RKO (cell line): ENCODE measurements around the gene ITPRIPL1.

Experiments used
- DNase-seq: peaks from one replicate; pipeline ENCODE4 v3.0.0-alpha.2; 2016; ENCODE audit warnings: low spot score

ITPRIPL1 gene

GRCh38 chr2:96323849-96324248 lies 1.3 kb upstream of the ITPRIPL1 start:
- no peak for DNase-seq

- DNase-seq, result no peak
These were observed 436 bp upstream of the ITPRIPL1 start for GRCh38 chr2:96324721-96325040.

GRCh38 chr2:96325884-96326255 lies 753 bp downstream of the ITPRIPL1 start:
- DNase-seq, result no peak

- DNase-seq, result no peak
These were observed 1.4 kb downstream of the ITPRIPL1 start for GRCh38 chr2:96326564-96326963.

GRCh38 chr2:96326990-96327820 lies 2.1 kb downstream of the ITPRIPL1 start:
- no peak for DNase-seq

- no peak for DNase-seq
These were observed 4.3 kb downstream of the ITPRIPL1 start for GRCh38 chr2:96329456-96329855.

- no peak for DNase-seq
These were observed 4.8 kb downstream of the ITPRIPL1 start for GRCh38 chr2:96329874-96330273.

GRCh38 chr2:96330407-96330806 lies 5.3 kb downstream of the ITPRIPL1 start:
- DNase-seq, result no peak

- DNase-seq, result no peak
These were observed 8.6 kb downstream of the ITPRIPL1 start for GRCh38 chr2:96333708-96334107.

- no peak for DNase-seq
These were observed 11.1 kb downstream of the ITPRIPL1 start for GRCh38 chr2:96336104-96336775.

GRCh38 chr2:96336873-96337272 lies 11.8 kb downstream of the ITPRIPL1 start:
- DNase-seq, result no peak

- peak; percentile 20 for DNase-seq
These were observed 15.6 kb downstream of the ITPRIPL1 start for GRCh38 chr2:96340493-96341414.

- DNase-seq, result no peak
These were observed 16.5 kb downstream of the ITPRIPL1 start for GRCh38 chr2:96341641-96342040.

GRCh38 chr2:96342085-96342484 lies 17.0 kb downstream of the ITPRIPL1 start:
- no peak for DNase-seq

GRCh38 chr2:96344011-96344410 lies 18.9 kb downstream of the ITPRIPL1 start:
- no peak for DNase-seq

GRCh38 chr2:96345438-96345837 lies 20.3 kb downstream of the ITPRIPL1 start:
- no peak for DNase-seq

- DNase-seq, result no peak
These were observed 20.8 kb downstream of the ITPRIPL1 start for GRCh38 chr2:96345868-96346462.

- no peak for DNase-seq
These were observed 22.3 kb downstream of the ITPRIPL1 start for GRCh38 chr2:96347395-96347794.

GRCh38 chr2:96353032-96353561 lies 28.0 kb downstream of the ITPRIPL1 start:
- no peak for DNase-seq

GRCh38 chr2:96353606-96354101 lies 28.5 kb downstream of the ITPRIPL1 start:
- no peak for DNase-seq

- DNase-seq, result peak; percentile 18
These were observed 29.4 kb downstream of the ITPRIPL1 start for GRCh38 chr2:96354492-96354891.

GRCh38 chr2:96356889-96357288 lies 31.8 kb downstream of the ITPRIPL1 start:
- DNase-seq, result no peak
